Parietal lobe (tissue), 2 donors: ENCODE results near the gene P4HA2. TPM values are rescaled to one million over a fixed set of nuclear protein-coding genes. Genes with fewer than 3 reads are reported as not detected.

Source experiments
- small RNA-seq: library from RNA; depleted of rRNA; stranded (forward); fragments of <200 nt; gene quantifications from one replicate; pipeline ENCODE3, GENCODE V24; 2014; ENCODE audit warnings: low replicate concordance
- total RNA-seq: library from RNA; depleted of rRNA; stranded (reverse); fragments of >200 nt; gene quantifications from one replicate; pipeline ENCODE4 v1.2.3, GENCODE V29; 2014

P4HA2 gene
- total RNA-seq, result 21.3 TPM

DNA sequence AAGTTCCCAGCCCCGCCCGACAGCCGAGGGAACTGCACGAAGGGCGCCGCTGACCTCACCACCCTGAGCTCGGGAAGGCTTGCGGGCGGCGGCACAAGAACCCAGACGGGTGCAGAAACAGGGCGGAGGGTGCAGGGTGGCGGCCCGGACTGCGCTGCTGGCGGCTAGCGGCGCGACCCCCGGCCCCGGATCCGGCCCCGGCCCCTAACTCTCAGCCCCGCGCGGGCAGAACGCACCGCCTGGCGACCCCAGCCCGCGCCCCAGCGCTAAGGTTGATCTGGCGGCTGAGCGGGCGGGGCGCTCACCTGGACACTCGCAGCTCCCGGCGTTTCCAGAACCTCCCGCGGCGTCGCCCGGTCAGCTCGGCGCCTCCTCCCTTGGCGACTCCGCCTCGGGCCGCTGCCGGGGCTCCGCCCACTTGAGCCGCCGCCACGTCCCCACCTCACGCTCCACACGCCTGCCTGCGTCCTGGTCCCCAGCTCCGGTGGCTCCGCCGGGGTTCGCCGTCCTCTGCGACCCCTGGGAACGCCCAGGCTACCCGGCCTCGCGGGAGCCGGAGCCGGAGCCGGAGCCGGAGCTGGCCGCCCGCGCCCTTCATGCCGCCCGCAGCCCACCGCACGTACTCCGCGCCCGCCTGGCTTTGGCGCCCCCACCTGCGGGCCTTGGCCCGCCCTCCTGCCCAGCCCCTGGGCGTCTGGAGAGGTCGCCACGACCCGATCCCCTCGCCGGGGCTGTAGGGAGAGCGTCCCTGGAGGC is at the start of gene P4HA2:
TSS of gene P4HA2 (minus strand) at position 369 of the 756 bp plus-strand sequence. CDS start 9,227 bp downstream, outside the sequence.

DNA sequence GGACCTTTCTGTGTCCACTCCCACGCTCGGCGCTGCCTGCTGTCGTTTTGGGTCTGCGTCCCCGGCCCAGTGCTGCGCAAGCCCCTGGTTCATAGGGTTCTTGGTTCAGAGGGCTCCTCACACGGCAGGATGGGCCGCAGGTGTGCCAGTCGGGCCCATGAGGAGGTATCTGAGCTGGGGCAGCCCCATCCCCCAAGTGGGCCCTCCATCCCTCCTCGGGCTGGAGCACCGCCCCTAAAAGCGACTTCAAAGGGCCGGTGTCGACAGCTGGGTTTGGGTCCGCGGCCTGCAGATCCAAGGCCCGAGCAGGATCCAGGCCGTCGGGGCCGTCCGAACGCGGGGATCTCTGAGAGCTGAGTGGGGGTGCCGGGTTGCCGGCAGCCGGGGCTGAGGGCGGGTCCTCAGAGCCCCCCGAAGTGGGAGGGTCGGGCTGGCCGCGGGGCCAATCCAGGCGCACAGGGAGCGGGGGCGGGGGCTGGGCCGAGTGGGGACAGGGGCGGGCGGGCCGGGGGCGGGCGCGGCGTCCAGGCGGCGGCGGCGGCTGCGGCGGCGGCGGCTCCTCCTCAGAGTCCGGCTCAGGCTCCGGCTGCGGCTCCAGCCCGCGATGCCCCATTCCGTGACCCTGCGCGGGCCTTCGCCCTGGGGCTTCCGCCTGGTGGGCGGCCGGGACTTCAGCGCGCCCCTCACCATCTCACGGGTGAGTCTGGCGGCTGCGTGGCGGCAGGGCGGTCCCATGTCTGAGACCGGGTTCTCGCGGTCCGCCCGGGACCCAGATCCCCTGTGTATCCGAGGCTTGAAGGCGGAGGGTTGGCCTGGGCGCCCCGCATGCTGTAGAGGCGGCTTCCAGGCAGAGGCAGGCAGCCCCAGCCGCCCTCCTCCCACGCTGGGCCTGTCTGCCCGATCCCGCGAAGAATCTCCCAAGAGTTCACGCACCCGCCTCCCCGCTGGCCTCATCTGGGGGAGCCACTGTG is 29.8 kb upstream of the P4HA2 start, which contains the start of gene PDLIM4:
TSS of gene PDLIM4 (plus strand) at position 566 of the 971 bp plus-strand sequence. CDS start at position 605, 39 bp downstream.

Small RNA genes lying within 50 kb of the gene (small RNA-seq; reads per million reads assigned to genes)
- gene AC063976.4, result not detected

Other genes with a start within 250 kb of the P4HA2 start
- 69.5 TPM for gene ACSL6, start 216.2 kb downstream of the P4HA2 start, total RNA-seq
- gene IL3, start 167.2 kb downstream of the P4HA2 start, total RNA-seq, result not detected
- gene CSF2, start 154.1 kb downstream of the P4HA2 start, total RNA-seq, result not detected
- gene PDLIM4, start 29.8 kb upstream of the P4HA2 start, total RNA-seq, result 4.4 TPM
- gene SLC22A4, start 66.5 kb upstream of the P4HA2 start, total RNA-seq, result 1.6 TPM
- gene SLC22A5, start 141.9 kb upstream of the P4HA2 start, total RNA-seq, result 13.5 TPM